SK-N-SH (cell line): ENCODE data around the gene GALP. TPM values are rescaled to one million over a fixed set of nuclear protein-coding genes. Genes with fewer than 3 reads are reported as not detected.
"Not testable (repeated sequence)": the region's sequence is repeated elsewhere in the genome, so short reads cannot be mapped to it uniquely, and the experiment has no call there.

Experiments
- CTCF ChIA-PET: fragments of 300-600, 350-600 bp; formaldehyde crosslinking; extraction: SDS; loops from one replicate; lab custom pipeline; 2021; lab: Yijun Ruan, JAX
- POLR2A ChIA-PET: fragments of 350-600 bp; sonication (Branson Sonifier 250); formaldehyde crosslinking; extraction: SDS; loops from one replicate; lab custom pipeline; 2020; ENCODE audit warnings: antibody characterized with exemption, inconsistent platforms; lab: Yijun Ruan, JAX
- DNase-seq: peaks from one replicate; pipeline ENCODE4 v3.0.0; 2012
- H2AFZ ChIP-seq: fragments of 200-600 bp; sonication (generic); 2 replicates; pipeline ENCODE4 v1.8.1; 2016; ENCODE audit warnings: antibody characterized with exemption, mild to moderate bottlenecking, low read depth
- H3F3A ChIP-seq: fragments of 200-600 bp; sonication (generic); replicated peaks from 2 replicates; pipeline ENCODE3; 2016; ENCODE audit warnings: antibody characterized with exemption, mild to moderate bottlenecking; ENCODE audit not compliant: insufficient read depth
- H3K27ac ChIP-seq, 2 experiments: fragments of 200-500 bp in 1 of 2; fragments of 200-600 bp in 1 of 2; sonication (Bioruptor generic) in 1 of 2; sonication (generic), shearing (Covaris generic) in 1 of 2; 2 replicates each; pipeline versions ENCODE4 v1.5.1 to v1.6.1; 2014 to 2016; ENCODE audit warnings: low read depth in 2 of 2, inconsistent platforms in 1 of 2, low read length in 1 of 2, mild to moderate bottlenecking in 1 of 2, mixed read lengths in 1 of 2
- H3K27me3 ChIP-seq: fragments of 200-600 bp; sonication (generic), shearing (Covaris generic); 2 replicates; pipeline ENCODE4 v1.6.1; 2016; ENCODE audit warnings: mixed run types; ENCODE audit not compliant: insufficient read depth
- H3K36me3 ChIP-seq, 2 experiments: fragments of 200-500 bp in 1 of 2; fragments of 200-600 bp in 1 of 2; sonication (Bioruptor generic) in 1 of 2; sonication (generic) in 1 of 2; replicated peaks in 1 of 2; 2 replicates each; pipeline versions ENCODE3 to v1.5.1; 2014 to 2016; ENCODE audit warnings: low read length in 1 of 2, mild to moderate bottlenecking in 1 of 2; ENCODE audit not compliant: insufficient read depth in 2 of 2, control insufficient read depth in 1 of 2
- H3K4me1 ChIP-seq, 2 experiments: fragments of 200-500 bp in 1 of 2; fragments of 200-600 bp in 1 of 2; sonication (Bioruptor generic) in 1 of 2; sonication (generic), shearing (Covaris generic) in 1 of 2; 2 replicates each; pipeline versions ENCODE4 v1.5.1 to v1.6.1; 2014 to 2016; ENCODE audit warnings: low read depth in 1 of 2, low read length in 1 of 2, mixed run types in 1 of 2; ENCODE audit not compliant: insufficient read depth in 2 of 2, control insufficient read depth in 1 of 2
- H3K4me2 ChIP-seq: fragments of 200-600 bp; sonication (generic), shearing (Covaris generic); 2 replicates; pipeline ENCODE4 v1.6.1; 2017; ENCODE audit warnings: mixed run types
- H3K4me3 ChIP-seq, 2 experiments: fragments of 200-500 bp in 1 of 2; fragments of 200-600 bp in 1 of 2; sonication (Bioruptor generic) in 1 of 2; sonication (generic), shearing (Covaris generic) in 1 of 2; 2 replicates each; pipeline versions ENCODE4 v1.5.1 to v1.8.1; 2014 to 2016; ENCODE audit warnings: low read depth in 2 of 2, inconsistent platforms in 1 of 2, low read length in 1 of 2, mild to moderate bottlenecking in 1 of 2, mixed read lengths in 1 of 2, moderate library complexity in 1 of 2
- H3K79me2 ChIP-seq: fragments of 200-600 bp; sonication (generic); 2 replicates; pipeline ENCODE4 v1.8.1; 2017; ENCODE audit warnings: mild to moderate bottlenecking; ENCODE audit not compliant: insufficient read depth
- H3K9ac ChIP-seq: fragments of 200-600 bp; sonication (generic); 2 replicates; pipeline ENCODE4 v1.6.1; 2017; ENCODE audit warnings: mixed run types
- H3K9me2 ChIP-seq: fragments of 200-600 bp; sonication (generic); 2 replicates; pipeline ENCODE4 v1.6.1; 2017; ENCODE audit warnings: mixed run types
- H3K9me3 ChIP-seq: fragments of 200-600 bp; sonication (generic); 2 replicates; pipeline ENCODE4 v1.6.1; 2017; ENCODE audit warnings: mixed run types, mild to moderate bottlenecking, moderate library complexity
- H4K20me1 ChIP-seq: fragments of 200-600 bp; sonication (generic); 2 replicates; pipeline ENCODE4 v1.6.1; 2017; ENCODE audit warnings: mild to moderate bottlenecking, mixed run types; ENCODE audit not compliant: insufficient read depth
- ELF1 ChIP-seq: IDR thresholded peaks from 2 replicates; pipeline ENCODE4 v1.4.0; 2012
- GATA2 ChIP-seq: sonication (generic); formaldehyde crosslinking; IDR thresholded peaks from 2 replicates; pipeline ENCODE4 v1.5.0; 2020; ENCODE audit warnings: mild to moderate bottlenecking, missing genetic modification reagents
- MEF2A ChIP-seq: IDR thresholded peaks from 2 replicates; pipeline ENCODE4 v1.4.0; 2012; ENCODE audit warnings: low read depth, borderline replicate concordance
- PBX3 ChIP-seq: IDR thresholded peaks from 2 replicates; pipeline ENCODE4; 2012
- RCOR1 ChIP-seq: fragments of 150-350 bp; IDR thresholded peaks from 2 replicates; pipeline ENCODE4 v1.6.1; 2017; ENCODE audit warnings: antibody characterized with exemption, low read length
- TEAD4 ChIP-seq: IDR thresholded peaks from 2 replicates; pipeline ENCODE4 v1.4.0; 2012; ENCODE audit warnings: mild to moderate bottlenecking, borderline replicate concordance; ENCODE audit not compliant: insufficient read depth
- YY1 ChIP-seq: IDR thresholded peaks from 2 replicates; pipeline ENCODE4 v1.4.0; 2012; ENCODE audit warnings: low read depth, mild to moderate bottlenecking
- WGBS: methylation state at CpG from one replicate; pipeline ENCODE4 v1.1.6; 2017; ENCODE audit warnings: low lambda C conversion rate; 5-methylcytosine and 5-hydroxymethylcytosine counted together
- polyA plus RNA-seq, 3 experiments: library from polyadenylated mRNA; depleted of rRNA; stranded (reverse); fragments of >200 nt; gene quantifications; 2 replicates each; pipeline ENCODE4 v1.2.3, GENCODE V29; 2012
- TF ChIP-seq, protein P1 (sequence below): fragments of 200-600 bp; sonication (generic); IDR thresholded peaks from 2 replicates; pipeline ENCODE4 v1.6.1; 2017; ENCODE audit warnings: antibody characterized with exemption, mild to moderate bottlenecking, moderate library complexity
- TF ChIP-seq, protein P2 (sequence below): IDR thresholded peaks from 2 replicates; pipeline ENCODE4 v1.6.1; 2012; ENCODE audit warnings: mild to moderate bottlenecking, low read depth, low read length, moderate library complexity

GALP gene
- polyA plus RNA-seq, 1 of the 3 experiments (the other 2 are of a cell fraction), result not detected

DNA sequence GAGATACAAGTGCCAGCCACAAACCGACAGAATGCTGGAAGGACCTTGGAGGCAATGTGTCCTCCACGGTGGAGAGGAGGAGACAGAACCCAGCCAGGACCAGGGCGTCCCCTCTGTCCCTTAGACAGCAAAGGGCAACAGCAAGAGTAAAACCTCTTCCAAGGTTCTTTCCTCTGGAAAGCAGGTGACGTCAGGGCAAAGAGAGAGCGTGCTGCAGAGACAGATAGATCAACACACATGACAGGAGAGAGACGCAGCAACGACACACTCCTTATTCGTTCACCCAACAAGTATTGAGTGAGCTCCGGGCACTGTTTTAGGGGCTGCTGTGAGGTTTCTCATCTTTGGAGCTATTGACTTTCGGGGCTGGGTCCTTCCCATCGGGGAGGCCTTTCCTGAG, 1.3 kb upstream of the GALP start:
- Histone ChIP-seq H3K27ac (no peak overlapping the region), H3K9me3 (no peaks in the 10 kb centered on the region), H3K27me3 (peaks cover 56% of the 10 kb centered on the region), H2AFZ (no peak overlapping the region), H3K9ac (no peak overlapping the region), H3K79me2 (no peaks in the 10 kb centered on the region), H3K4me2 (no peak overlapping the region), H3K4me3 (no peak overlapping the region), H3K9me2 (no peaks in the 10 kb centered on the region), H3K4me1 (no peaks in the 10 kb centered on the region), H4K20me1 (no peaks in the 10 kb centered on the region), H3K36me3 (no peaks in the 10 kb centered on the region), H3F3A (no peaks in the 10 kb centered on the region)
- TF ChIP-seq GATA2 (CRISPR knock-in tag), result no peak
- no peak for TF ChIP-seq TEAD4
- no peak for TF ChIP-seq PBX3
- TF ChIP-seq ELF1, result no peak
- TF ChIP-seq, protein P1, sequence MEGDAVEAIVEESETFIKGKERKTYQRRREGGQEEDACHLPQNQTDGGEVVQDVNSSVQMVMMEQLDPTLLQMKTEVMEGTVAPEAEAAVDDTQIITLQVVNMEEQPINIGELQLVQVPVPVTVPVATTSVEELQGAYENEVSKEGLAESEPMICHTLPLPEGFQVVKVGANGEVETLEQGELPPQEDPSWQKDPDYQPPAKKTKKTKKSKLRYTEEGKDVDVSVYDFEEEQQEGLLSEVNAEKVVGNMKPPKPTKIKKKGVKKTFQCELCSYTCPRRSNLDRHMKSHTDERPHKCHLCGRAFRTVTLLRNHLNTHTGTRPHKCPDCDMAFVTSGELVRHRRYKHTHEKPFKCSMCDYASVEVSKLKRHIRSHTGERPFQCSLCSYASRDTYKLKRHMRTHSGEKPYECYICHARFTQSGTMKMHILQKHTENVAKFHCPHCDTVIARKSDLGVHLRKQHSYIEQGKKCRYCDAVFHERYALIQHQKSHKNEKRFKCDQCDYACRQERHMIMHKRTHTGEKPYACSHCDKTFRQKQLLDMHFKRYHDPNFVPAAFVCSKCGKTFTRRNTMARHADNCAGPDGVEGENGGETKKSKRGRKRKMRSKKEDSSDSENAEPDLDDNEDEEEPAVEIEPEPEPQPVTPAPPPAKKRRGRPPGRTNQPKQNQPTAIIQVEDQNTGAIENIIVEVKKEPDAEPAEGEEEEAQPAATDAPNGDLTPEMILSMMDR, result no peak
- TF ChIP-seq MEF2A, result no peak
- TF ChIP-seq YY1, result no peak
- TF ChIP-seq, protein P2, sequence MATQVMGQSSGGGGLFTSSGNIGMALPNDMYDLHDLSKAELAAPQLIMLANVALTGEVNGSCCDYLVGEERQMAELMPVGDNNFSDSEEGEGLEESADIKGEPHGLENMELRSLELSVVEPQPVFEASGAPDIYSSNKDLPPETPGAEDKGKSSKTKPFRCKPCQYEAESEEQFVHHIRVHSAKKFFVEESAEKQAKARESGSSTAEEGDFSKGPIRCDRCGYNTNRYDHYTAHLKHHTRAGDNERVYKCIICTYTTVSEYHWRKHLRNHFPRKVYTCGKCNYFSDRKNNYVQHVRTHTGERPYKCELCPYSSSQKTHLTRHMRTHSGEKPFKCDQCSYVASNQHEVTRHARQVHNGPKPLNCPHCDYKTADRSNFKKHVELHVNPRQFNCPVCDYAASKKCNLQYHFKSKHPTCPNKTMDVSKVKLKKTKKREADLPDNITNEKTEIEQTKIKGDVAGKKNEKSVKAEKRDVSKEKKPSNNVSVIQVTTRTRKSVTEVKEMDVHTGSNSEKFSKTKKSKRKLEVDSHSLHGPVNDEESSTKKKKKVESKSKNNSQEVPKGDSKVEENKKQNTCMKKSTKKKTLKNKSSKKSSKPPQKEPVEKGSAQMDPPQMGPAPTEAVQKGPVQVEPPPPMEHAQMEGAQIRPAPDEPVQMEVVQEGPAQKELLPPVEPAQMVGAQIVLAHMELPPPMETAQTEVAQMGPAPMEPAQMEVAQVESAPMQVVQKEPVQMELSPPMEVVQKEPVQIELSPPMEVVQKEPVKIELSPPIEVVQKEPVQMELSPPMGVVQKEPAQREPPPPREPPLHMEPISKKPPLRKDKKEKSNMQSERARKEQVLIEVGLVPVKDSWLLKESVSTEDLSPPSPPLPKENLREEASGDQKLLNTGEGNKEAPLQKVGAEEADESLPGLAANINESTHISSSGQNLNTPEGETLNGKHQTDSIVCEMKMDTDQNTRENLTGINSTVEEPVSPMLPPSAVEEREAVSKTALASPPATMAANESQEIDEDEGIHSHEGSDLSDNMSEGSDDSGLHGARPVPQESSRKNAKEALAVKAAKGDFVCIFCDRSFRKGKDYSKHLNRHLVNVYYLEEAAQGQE, result no peak
- no peak for TF ChIP-seq RCOR1
- ChIA-PET POLR2A (no interaction called here), CTCF (interaction anchor here (1.5 to 7.1 kb wide), 6 partner anchors 32 to 159 kb away, joined by 3 to 56 read pairs (median 5); no protein-coding TSS in a partner anchor)
- DNase-seq, result no peak
- WGBS, result 22% methylated on average over 11 of the region's 11 CpGs

- H2AFZ ChIP-seq, H3K9me3 ChIP-seq, H3K4me3 ChIP-seq, H3K9ac ChIP-seq, DNase-seq, H3K4me1 ChIP-seq, H3K79me2 ChIP-seq, POLR2A ChIA-PET, H3K4me2 ChIP-seq, H3K9me2 ChIP-seq, H4K20me1 ChIP-seq, H3K27ac ChIP-seq, H3F3A ChIP-seq, H3K36me3 ChIP-seq: not testable (repeated sequence)
- H3K27me3 ChIP-seq, result peaks cover 73% of the 10 kb centered on the region
- 20% methylated on average over 1 of the region's 11 CpGs for WGBS
- CTCF ChIA-PET, result interaction anchor here (0.9 to 7.1 kb wide), 6 partner anchors 21 to 157 kb away, joined by 3 to 56 read pairs (median 5); no protein-coding TSS in a partner anchor
Observed at GRCh38 chr19:56176310-56176709, 502 bp downstream of the GALP start.
